Adipocyte (in vitro differentiated cells): Measurements from ENCODE around the gene TEX22.

ENCODE experiments used
- DNase-seq: peaks from one replicate; pipeline ENCODE4 v3.0.0-alpha.2; 2015; ENCODE audit warnings: low read depth
- H3K27me3 ChIP-seq: replicated peaks from 2 replicates; pipeline ENCODE4 v1.7.0; 2013; ENCODE audit warnings: mild to moderate bottlenecking, low read length, moderate library complexity; ENCODE audit not compliant: control insufficient read depth, insufficient read depth
- H3K36me3 ChIP-seq: 2 replicates; pipeline ENCODE4 v1.7.0; 2013; ENCODE audit warnings: low read length, mild to moderate bottlenecking, moderate library complexity; ENCODE audit not compliant: control insufficient read depth, insufficient read depth, severe bottlenecking
- H3K4me1 ChIP-seq: 2 replicates; pipeline ENCODE4 v1.7.0; 2013; ENCODE audit warnings: mild to moderate bottlenecking, low read length, moderate library complexity; ENCODE audit not compliant: control insufficient read depth, insufficient read depth
- H3K4me3 ChIP-seq: 2 replicates; pipeline ENCODE4 v1.7.0; 2013; ENCODE audit warnings: mild to moderate bottlenecking, low read length, moderate library complexity
- H3K9ac ChIP-seq: 2 replicates; pipeline ENCODE4 v1.7.0; 2013; ENCODE audit warnings: mild to moderate bottlenecking, low read length, moderate library complexity
- H3K9me3 ChIP-seq: 2 replicates; pipeline ENCODE4 v1.7.0; 2013; ENCODE audit warnings: mild to moderate bottlenecking, low read length, moderate library complexity; ENCODE audit not compliant: control insufficient read depth

The TEX22 gene

DNA sequence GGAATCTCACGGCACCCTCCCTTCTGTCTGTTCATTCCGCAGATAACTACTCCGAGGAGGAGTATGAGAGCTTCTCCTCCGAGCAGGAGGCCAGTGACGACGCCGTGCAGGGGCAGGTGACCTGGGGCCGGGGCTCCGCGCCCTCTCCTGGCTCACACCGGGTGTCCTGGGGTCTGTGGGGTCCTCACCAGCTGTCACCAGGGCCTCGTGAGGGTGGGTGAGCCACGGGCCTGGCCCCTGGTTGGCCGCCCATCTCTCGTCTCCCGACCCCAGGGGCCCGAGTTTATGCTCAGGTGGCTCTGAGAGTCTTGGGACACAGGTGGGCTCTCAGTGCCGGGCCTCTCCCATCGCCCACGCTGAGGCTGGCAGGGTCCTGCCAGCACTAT, 30.3 kb upstream of the TEX22 start:
- no peaks in the 10 kb centered on the region for H3K9me3 ChIP-seq
- no peak for DNase-seq
- no peaks in the 10 kb centered on the region for H3K27me3 ChIP-seq
- no peak overlapping the region for H3K9ac ChIP-seq
- H3K4me1 ChIP-seq, result peaks cover 5% of the 10 kb centered on the region
- peaks cover 20% of the 10 kb centered on the region for H3K36me3 ChIP-seq
- H3K4me3 ChIP-seq, result no peak overlapping the region

DNA sequence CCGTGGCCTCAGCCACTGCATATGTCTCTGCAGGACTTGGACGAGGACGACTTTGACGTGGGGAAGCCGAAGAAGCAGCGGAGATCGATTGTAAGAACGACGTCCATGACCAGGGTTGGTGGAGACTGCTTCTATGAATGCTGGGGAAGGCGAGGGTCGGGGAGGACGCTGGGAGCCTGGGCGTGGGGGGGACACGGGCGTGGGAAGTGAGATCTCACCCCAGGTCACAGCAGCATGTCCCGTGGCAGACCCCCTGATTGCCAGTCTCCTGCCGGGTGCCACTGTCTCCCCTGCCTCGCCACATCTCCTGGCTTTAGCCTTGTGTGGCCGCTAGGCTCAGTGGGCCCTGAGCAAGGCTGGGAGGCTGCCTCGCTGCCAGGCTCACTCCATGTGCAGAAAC, 29.9 kb upstream of the TEX22 start:
- H3K27me3 ChIP-seq, result no peaks in the 10 kb centered on the region
- peaks cover 5% of the 10 kb centered on the region for H3K4me1 ChIP-seq
- no peaks in the 10 kb centered on the region for H3K9me3 ChIP-seq
- DNase-seq, result no peak
- H3K4me3 ChIP-seq, result no peak overlapping the region
- no peak overlapping the region for H3K9ac ChIP-seq
- H3K36me3 ChIP-seq, result peaks cover 20% of the 10 kb centered on the region

DNA sequence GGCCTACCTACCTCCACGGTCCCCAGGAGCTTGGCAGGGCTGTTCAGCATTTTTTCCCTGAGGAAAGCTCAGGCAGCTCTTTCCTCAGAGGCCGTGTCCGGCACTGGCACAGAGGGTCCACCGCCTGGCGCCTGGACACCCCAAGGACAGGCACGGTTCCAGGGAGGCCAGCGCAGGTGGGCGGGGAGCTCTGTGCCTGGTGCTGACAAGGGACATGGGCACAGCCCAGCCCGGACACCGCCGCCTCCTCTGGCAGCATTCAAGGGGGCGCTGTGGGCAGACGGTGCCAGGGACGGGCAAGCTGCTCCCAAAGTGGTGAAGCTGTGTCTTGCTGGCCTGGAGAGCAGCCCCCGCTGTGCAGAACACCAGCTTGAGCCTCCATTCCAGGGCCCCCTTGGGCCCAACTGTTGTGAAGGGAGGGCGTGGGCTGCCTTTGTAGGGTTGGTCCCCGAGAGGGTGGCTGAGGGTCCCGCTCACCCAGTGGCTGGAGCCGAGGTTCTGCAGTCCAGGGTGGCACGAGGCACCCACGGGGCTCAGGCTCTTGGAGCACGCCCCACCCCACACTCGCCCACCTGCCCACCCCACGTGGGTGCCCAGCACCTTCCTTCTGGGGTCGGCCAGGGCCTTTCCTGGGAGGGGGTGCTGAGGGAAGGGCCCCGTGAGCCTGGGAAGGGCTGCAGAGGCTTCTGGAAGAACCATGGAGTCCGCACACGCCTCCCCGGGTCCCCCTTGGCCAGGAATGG, 29.3 kb upstream of the TEX22 start:
- no peak overlapping the region for H3K4me3 ChIP-seq
- H3K27me3 ChIP-seq, result no peaks in the 10 kb centered on the region
- H3K9ac ChIP-seq, result no peak overlapping the region
- no peak for DNase-seq
- no peaks in the 10 kb centered on the region for H3K9me3 ChIP-seq
- H3K4me1 ChIP-seq, result no peaks in the 10 kb centered on the region
- peaks cover 20% of the 10 kb centered on the region for H3K36me3 ChIP-seq

DNA sequence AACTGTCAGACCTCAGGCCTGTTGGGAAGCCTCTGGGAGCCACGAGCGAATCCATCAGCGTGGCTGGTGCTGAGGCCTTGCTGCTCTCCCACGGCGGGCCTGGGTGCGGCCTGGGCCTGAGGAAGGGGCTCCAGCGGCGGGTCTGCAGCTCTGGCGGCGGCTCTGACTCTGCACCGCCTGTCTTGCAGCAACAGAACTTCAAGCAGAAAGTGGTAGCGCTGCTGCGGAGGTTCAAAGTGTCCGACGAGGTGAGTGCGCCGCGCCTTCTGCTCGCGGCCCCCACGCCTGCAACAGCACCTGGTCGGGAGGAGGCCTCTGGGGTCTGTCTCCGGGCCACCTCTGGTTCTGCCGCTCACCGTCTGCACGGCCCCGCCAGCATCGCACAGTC, 28.7 kb upstream of the TEX22 start:
- H3K9ac ChIP-seq, result no peak overlapping the region

DNA sequence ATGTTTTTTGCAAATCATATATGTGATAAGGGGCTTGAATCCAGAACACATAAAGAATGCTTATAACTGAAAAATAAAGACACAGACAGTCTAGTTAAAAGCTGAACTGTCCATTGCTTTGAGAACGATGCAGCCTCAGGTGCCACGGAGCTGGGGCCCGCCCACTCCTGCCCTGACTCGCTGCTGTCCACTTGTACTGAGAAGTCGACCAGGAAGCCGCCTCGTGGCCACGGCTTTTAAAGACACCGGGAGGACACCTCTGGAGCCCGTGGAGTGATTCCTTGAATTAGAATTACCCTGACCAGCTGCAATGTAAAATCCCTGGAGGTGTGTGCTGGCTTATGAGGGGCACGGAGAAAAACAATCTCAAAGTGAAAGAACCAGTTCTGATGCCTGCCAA, 23.9 kb upstream of the TEX22 start:
- no peak for DNase-seq
- Histone ChIP-seq H3K4me1 (no peaks in the 10 kb centered on the region), H3K27me3 (no peaks in the 10 kb centered on the region), H3K9ac (no peak overlapping the region), H3K4me3 (no peak overlapping the region), H3K9me3 (no peaks in the 10 kb centered on the region), H3K36me3 (peaks cover 6% of the 10 kb centered on the region)

More for the DNA sequence above, 28.7 kb upstream of the TEX22 start:
- DNase-seq, result no peak
- no peak overlapping the region for H3K4me3 ChIP-seq
- H3K27me3 ChIP-seq, result no peaks in the 10 kb centered on the region
- no peaks in the 10 kb centered on the region for H3K4me1 ChIP-seq
- peaks cover 20% of the 10 kb centered on the region for H3K36me3 ChIP-seq
- H3K9me3 ChIP-seq, result no peaks in the 10 kb centered on the region

DNA sequence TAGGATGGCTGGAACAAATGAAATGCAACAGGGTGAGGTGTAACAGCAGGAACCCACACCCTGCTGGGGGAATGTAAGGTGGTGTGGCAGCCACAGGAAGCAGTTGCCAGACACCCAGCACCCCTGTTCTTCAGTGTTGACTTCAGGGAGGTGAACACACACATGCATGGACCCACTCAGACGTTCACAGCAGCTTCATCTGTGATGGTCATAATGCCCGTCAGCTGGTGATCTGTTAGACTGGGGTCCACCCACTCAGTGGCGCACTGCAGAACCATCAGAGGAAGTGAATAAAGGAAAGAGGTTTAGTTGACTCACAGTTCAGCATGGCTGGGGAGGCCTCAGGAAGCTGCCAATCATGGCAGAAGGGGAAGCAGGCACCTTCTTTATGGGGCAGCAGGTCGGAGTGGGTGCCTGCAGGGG, 22.7 kb upstream of the TEX22 start:
- DNase-seq, result no peak
- no peaks in the 10 kb centered on the region for H3K27me3 ChIP-seq
- H3K9me3 ChIP-seq, result no peaks in the 10 kb centered on the region
- H3K4me3 ChIP-seq, result no peak overlapping the region
- no peaks in the 10 kb centered on the region for H3K4me1 ChIP-seq
- H3K36me3 ChIP-seq, result peaks cover 11% of the 10 kb centered on the region
- no peak overlapping the region for H3K9ac ChIP-seq

DNA sequence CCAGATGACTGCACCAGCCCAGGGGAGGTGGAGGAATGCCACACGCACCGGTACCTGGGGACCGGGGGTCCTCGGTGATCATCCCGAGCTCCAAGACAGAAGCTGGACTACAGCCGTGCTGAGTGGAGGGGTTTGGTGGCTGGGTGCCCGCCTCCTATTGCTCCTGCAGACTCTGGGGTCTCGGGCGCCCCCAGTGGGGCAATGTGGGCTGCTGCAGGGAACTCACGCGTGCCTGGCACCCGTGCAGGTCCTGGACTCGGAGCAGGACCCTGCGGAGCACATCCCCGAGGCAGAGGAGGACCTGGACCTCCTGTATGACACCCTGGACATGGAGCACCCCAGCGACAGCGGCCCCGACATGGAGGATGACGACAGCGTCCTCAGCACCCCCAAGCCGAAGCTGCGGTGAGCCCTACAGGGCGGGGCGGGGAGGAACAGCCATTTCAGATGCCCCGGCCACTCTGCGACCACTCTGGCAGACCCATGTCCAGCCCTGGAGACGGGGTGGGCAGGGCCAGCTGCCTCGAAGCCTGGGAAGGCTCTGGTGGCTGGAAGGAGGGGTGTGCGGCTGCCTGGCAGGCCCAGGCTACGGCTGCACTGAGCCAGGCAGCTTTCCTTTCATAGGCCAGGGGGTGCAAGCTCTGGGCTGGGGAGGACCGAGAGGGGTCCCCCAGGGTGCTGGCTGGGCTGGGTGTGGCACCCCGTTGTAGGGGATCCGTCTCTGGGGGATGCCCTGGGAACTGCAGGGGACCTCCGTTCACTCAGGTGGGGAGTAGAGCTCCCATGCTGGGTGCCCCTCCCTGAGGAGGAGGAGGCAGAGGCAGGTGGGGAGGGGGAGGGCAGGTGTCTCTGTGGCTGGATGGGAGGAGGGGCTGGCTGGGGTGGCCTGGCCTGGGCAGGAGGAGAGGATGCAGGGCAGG, 21.6 kb upstream of the TEX22 start:
- no peaks in the 10 kb centered on the region for H3K27me3 ChIP-seq
- no peak overlapping the region for H3K9ac ChIP-seq
- H3K9me3 ChIP-seq, result no peaks in the 10 kb centered on the region
- no peaks in the 10 kb centered on the region for H3K4me1 ChIP-seq
- no peak overlapping the region for H3K4me3 ChIP-seq
- H3K36me3 ChIP-seq, result peaks cover 7% of the 10 kb centered on the region
- no peak for DNase-seq

DNA sequence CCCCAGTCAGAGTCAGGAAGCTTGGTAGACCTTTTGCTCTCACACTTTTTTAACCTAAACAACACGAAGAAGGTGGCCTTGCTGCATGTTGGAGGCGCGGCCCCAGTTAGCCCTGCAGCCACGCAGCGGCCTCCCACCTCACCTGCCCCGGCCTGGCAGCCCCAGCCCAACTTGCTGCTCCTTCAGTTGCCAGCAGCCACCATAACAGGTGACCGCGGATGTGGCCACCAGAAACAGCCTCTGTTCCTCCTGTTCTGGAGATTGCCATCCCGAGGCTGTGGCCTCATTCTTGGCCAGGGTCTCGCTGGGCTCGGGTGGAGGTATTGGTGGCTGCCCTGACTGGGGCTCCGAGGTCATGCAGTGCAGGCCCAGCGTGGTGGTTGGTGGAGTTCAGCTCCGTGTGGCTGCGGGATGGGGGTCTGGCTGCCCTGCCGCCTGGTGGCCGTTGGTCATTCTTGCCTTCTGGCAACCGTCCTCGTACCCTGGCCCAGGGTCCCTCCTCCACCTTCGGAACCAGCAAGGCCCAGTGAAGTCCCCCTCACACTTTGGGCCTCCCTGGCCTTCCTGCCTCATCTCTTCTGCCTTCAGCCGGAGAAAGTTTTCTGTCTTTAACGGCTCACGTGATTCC, 20.7 kb upstream of the TEX22 start:
- Histone ChIP-seq H3K36me3 (peaks cover 10% of the 10 kb centered on the region), H3K9me3 (no peaks in the 10 kb centered on the region), H3K9ac (no peak overlapping the region), H3K4me1 (no peaks in the 10 kb centered on the region), H3K4me3 (no peak overlapping the region), H3K27me3 (no peaks in the 10 kb centered on the region)
- DNase-seq, result no peak

DNA sequence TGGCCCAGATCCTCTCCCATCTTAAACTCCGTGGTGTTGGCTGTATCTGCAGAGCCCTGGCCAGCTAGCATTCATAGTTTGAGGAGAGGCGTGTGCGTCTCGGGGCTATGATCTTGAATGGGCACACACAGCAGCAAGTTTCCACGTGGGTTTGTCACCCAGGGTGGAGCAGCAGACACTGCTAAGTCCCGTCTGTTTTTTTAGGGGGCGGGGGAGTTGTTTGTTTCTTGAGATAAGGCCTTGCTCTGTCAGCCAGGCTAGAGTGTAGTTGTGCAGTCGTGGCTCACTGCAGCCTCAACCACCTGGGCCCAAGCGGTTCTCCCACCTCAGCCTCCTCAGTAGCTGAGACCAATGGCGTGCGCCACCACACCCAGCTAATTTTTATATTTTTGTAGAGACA, 20.1 kb upstream of the TEX22 start:
- H3K9ac ChIP-seq, result no peak overlapping the region
- peaks cover 12% of the 10 kb centered on the region for H3K36me3 ChIP-seq
- no peak overlapping the region for H3K4me3 ChIP-seq
- no peaks in the 10 kb centered on the region for H3K4me1 ChIP-seq
- no peak for DNase-seq
- H3K9me3 ChIP-seq, result no peaks in the 10 kb centered on the region
- no peaks in the 10 kb centered on the region for H3K27me3 ChIP-seq

DNA sequence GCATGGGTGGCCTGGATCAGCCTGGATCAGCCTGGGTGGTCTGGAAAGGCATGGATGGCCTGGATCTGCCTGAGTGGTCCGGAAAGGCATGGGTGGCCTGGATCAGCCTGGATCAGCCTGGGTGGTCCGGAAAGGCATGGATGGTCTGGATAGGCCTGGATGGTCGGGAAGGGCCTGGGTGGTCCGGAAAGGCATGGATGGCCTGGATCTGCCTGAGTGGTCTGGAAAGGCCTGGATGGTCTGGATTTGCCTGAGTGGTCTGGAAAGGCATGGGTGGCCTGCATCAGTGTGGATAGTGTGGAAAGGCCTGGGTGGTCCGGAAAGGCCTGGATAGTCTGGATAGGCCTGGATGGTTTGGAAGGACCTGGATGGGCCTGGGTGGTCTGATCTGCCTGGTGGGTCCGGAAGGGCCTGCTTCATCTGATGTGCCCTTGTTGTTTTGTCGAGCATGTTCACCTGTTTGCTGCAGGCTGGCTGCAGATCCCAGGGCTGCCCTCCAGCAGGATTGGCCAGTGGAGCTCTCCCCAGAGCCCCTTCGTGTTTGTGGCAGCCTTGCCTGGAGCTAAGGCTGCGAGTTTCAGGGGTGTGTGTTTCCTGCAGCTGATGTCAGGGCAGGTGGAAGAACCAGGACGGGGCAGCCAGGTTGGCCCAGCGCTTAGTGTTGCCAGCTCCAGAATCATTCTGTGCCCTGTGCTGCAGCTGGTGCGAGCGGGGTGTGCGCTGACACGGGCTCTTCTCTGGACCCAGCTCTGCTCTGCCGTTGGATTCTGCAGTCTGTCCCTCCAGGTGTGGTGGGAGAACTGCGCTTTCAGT, 19.3 kb upstream of the TEX22 start:
- DNase-seq, result no peak
- peak overlapping the region; percentile 49 for H3K9ac ChIP-seq
- no peaks in the 10 kb centered on the region for H3K4me1 ChIP-seq
- H3K36me3 ChIP-seq, result peaks cover 12% of the 10 kb centered on the region
- no peaks in the 10 kb centered on the region for H3K27me3 ChIP-seq
- no peaks in the 10 kb centered on the region for H3K9me3 ChIP-seq
- H3K4me3 ChIP-seq, result no peak overlapping the region
